ENCODE measurements around the gene UBAC2. TPM values are rescaled to one million over a fixed set of nuclear protein-coding genes. Genes with fewer than 3 reads are reported as not detected.
A peak's percentile ranks its signal among the peaks of the same experiment; 100 is the strongest.

UBAC2 gene
- total and polyA plus RNA-seq, 2 of the 8 experiments (the other 6 are each of a cell fraction or from before 2014, with no cell fraction given): 75.9 to 76.9 TPM

DNA sequence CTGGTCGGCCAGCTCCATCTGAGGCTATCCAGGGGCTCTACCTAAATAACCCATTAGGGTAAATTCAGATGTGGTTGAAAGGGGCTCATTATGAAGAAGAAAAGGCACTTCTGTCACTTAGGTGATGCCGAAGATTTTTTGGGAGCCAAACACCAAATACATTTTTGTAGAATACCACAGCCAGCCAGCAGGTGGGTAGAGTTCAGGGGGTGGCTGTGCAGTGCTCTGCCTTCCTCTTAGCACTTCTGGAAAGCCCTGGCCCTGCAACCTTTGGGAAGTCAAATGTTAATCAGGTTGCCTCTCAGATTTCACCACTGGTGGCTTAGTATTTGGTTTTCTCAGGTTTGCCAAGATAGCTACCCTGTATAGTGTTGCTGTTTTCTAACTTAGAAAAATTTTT lies 76.1 kb downstream of the UBAC2 start:
- Histone ChIP-seq H3K9me3 (ENCODE audit: insufficient read depth in 2 of 2, low read depth in 1 of 2, low read length in 1 of 2) (no peaks in the 10 kb centered on the region), H3K56ac (replicated peaks; ENCODE audit: insufficient read length, low read depth, low read length) (no peak overlapping the region), H2BK15ac (ENCODE audit: low read length) (no peak overlapping the region), H3K14ac (ENCODE audit: insufficient read length) (no peak overlapping the region), H3K79me2 (ENCODE audit: control insufficient read depth in 1 of 2, insufficient read depth in 2 of 2, low read length in 2 of 2) (no peaks in the 10 kb centered on the region), H2BK120ac (replicated peaks; ENCODE audit: low read depth, low read length) (no peak overlapping the region), H4K8ac (ENCODE audit: extremely low read depth, insufficient read depth, low read length) (no peak overlapping the region), H4K5ac (ENCODE audit: insufficient read length, low read depth, low read length) (no peak overlapping the region), H4K20me1 (replicated peaks in 1 of 2; ENCODE audit: control insufficient read depth in 1 of 2, insufficient read depth in 2 of 2, low read length in 2 of 2) (peaks cover 4 to 6% of the 10 kb centered on the region in 2 experiments), H3K9ac (replicated peaks in 1 of 4; ENCODE audit: extremely low read depth in 1 of 4, low read depth in 3 of 4, low read length in 3 of 4) (no peak overlapping the region), H2AK5ac (ENCODE audit: low read depth, low read length) (no peak overlapping the region), H3K23me2 (ENCODE audit: low read depth, low read length) (no peaks in the 10 kb centered on the region), H2BK12ac (ENCODE audit: low read depth, low read length) (no peak overlapping the region), H3K79me1 (ENCODE audit: low read depth, low read length) (no peaks in the 10 kb centered on the region; the same call in 1 of the 2 replicates), H2BK20ac (ENCODE audit: low read length) (no peak overlapping the region), H3K4ac (replicated peaks; ENCODE audit: insufficient read length, low read depth, low read length) (no peak overlapping the region), H3K4me3 (ENCODE audit: extremely low read depth in 1 of 4, insufficient read depth in 2 of 4, low read depth in 3 of 4, low read length in 4 of 4) (no peak overlapping the region), H4K91ac (replicated peaks; ENCODE audit: insufficient read length, low read length) (no peak overlapping the region), H3K27me3 (replicated peaks in 1 of 4; ENCODE audit: control insufficient read depth in 3 of 4, extremely low read depth in 1 of 4, insufficient read depth in 3 of 4, low read length in 3 of 4) (no peaks in the 10 kb centered on the region), H3K36me3 (ENCODE audit: control insufficient read depth in 2 of 4, insufficient read depth in 4 of 4, low read length in 3 of 4) (no peaks in the 10 kb centered on the region; a peak in 1 of 8 replicates), H3K23ac (ENCODE audit: insufficient read length) (no peak overlapping the region), H3K27ac (ENCODE audit: low read depth, low read length) (no peak overlapping the region), H2BK5ac (ENCODE audit: low read depth, low read length) (no peak overlapping the region; the same call in 1 of the 2 replicates), H3K4me2 (ENCODE audit: insufficient read depth in 1 of 2, low read depth in 2 of 2, low read length in 2 of 2) (no peak overlapping the region), H2AFZ (ENCODE audit: low read length) (no peak overlapping the region), H3K18ac (ENCODE audit: extremely low read depth, low read length) (no peak overlapping the region), H3K4me1 (replicated peaks in 1 of 4; ENCODE audit: control insufficient read depth in 3 of 4, insufficient read depth in 4 of 4, low read length in 3 of 4) (peaks cover 0 to 13% (median 4%) of the 10 kb centered on the region in 4 experiments; a peak in 5 of 7 replicates)
- POLR2A ChIA-PET (ENCODE audit: partially characterized antibody): no interaction called here
- CTCF ChIA-PET (ENCODE audit: partially characterized antibody): interaction anchor here (0.7 to 2.6 kb wide), 9 partner anchors 8 to 166 kb away, joined by 3 to 24 read pairs (median 4); no protein-coding TSS in a partner anchor
- WGBS, 2 experiments (ENCODE audit: extremely low coverage in 1 of 2, insufficient coverage in 1 of 2, insufficient read length in 1 of 2, insufficient replicate concordance in 2 of 2, low coverage in 1 of 2, low lambda C conversion rate in 2 of 2, missing lambda C conversion rate in 1 of 2): 88% methylated on average over 2 of the region's 2 CpGs; no CpG with 5 or more reads in 1 of the 2 experiments
- no peak for DNase-seq (ENCODE audit: low read depth in 1 of 2, low spot score in 2 of 2)
- no peak for FAIRE-seq
- no peak for TF ChIP-seq PHF8 (conservative IDR thresholded peaks at IDR 0.05; ENCODE audit: low read depth, low read length)
- TF ChIP-seq, protein P1, sequence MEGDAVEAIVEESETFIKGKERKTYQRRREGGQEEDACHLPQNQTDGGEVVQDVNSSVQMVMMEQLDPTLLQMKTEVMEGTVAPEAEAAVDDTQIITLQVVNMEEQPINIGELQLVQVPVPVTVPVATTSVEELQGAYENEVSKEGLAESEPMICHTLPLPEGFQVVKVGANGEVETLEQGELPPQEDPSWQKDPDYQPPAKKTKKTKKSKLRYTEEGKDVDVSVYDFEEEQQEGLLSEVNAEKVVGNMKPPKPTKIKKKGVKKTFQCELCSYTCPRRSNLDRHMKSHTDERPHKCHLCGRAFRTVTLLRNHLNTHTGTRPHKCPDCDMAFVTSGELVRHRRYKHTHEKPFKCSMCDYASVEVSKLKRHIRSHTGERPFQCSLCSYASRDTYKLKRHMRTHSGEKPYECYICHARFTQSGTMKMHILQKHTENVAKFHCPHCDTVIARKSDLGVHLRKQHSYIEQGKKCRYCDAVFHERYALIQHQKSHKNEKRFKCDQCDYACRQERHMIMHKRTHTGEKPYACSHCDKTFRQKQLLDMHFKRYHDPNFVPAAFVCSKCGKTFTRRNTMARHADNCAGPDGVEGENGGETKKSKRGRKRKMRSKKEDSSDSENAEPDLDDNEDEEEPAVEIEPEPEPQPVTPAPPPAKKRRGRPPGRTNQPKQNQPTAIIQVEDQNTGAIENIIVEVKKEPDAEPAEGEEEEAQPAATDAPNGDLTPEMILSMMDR (IDR thresholded peaks at IDR 0.05; ENCODE audit: control extremely low read depth in 1 of 3, insufficient read depth in 1 of 3, low read depth in 1 of 3, low read length in 3 of 3): peak in 2 of 3 experiments; percentile 8 to 13; a peak in 2 of 4 replicates
- peak in 1 of 2 experiments; percentile 34; a peak in 2 of 4 replicates for TF ChIP-seq RAD21 (IDR thresholded peaks at IDR 0.05 in 1 of 2, conservative IDR thresholded peaks at IDR 0.05 in 1 of 2; ENCODE audit: low read depth in 2 of 2, low read length in 2 of 2)
- TF ChIP-seq, protein P2, sequence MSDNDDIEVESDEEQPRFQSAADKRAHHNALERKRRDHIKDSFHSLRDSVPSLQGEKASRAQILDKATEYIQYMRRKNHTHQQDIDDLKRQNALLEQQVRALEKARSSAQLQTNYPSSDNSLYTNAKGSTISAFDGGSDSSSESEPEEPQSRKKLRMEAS (IDR thresholded peaks at IDR 0.05): no peak
